HS-27A (cell line): ENCODE results near the gene TSPAN9.

Experiments
- DNase-seq: peaks from one replicate; pipeline ENCODE4 v3.0.0-alpha.2; 2012; ENCODE audit warnings: low read depth, missing footprints

The TSPAN9 gene

GRCh38 chr12:3187846-3188770 is 110.9 kb downstream of the TSPAN9 start:
- DNase-seq: no peak

- DNase-seq: no peak
These were observed 112.1 kb downstream of the TSPAN9 start for GRCh38 chr12:3189282-3189681.

- no peak for DNase-seq
These were observed 112.9 kb downstream of the TSPAN9 start for GRCh38 chr12:3190101-3190500.

- no peak for DNase-seq
These were observed 114.3 kb downstream of the TSPAN9 start for GRCh38 chr12:3191450-3191849.

GRCh38 chr12:3192221-3192620 is 115.0 kb downstream of the TSPAN9 start:
- no peak for DNase-seq

GRCh38 chr12:3193131-3193530 is 116.0 kb downstream of the TSPAN9 start:
- no peak for DNase-seq

GRCh38 chr12:3193755-3194154 is 116.6 kb downstream of the TSPAN9 start:
- DNase-seq: no peak

- no peak for DNase-seq
These were observed 118.2 kb downstream of the TSPAN9 start for GRCh38 chr12:3195337-3195736.

- DNase-seq: no peak
These were observed 118.8 kb downstream of the TSPAN9 start for GRCh38 chr12:3195859-3196483.

- no peak for DNase-seq
These were observed 119.3 kb downstream of the TSPAN9 start for GRCh38 chr12:3196488-3196887.

GRCh38 chr12:3197131-3197818 is 120.1 kb downstream of the TSPAN9 start:
- DNase-seq: no peak

GRCh38 chr12:3199551-3200031 is 122.4 kb downstream of the TSPAN9 start:
- no peak for DNase-seq

- no peak for DNase-seq
These were observed 122.9 kb downstream of the TSPAN9 start for GRCh38 chr12:3200032-3200617.

GRCh38 chr12:3200814-3201233 is 123.6 kb downstream of the TSPAN9 start:
- no peak for DNase-seq

- no peak for DNase-seq
These were observed 124.3 kb downstream of the TSPAN9 start for GRCh38 chr12:3201339-3202051.

- DNase-seq: no peak
These were observed 124.9 kb downstream of the TSPAN9 start for GRCh38 chr12:3202096-3202495.

GRCh38 chr12:3202734-3203446 is 125.7 kb downstream of the TSPAN9 start:
- DNase-seq: no peak

GRCh38 chr12:3203713-3204112 is 126.5 kb downstream of the TSPAN9 start:
- no peak for DNase-seq

GRCh38 chr12:3204143-3204542 is 127.0 kb downstream of the TSPAN9 start:
- no peak for DNase-seq

- DNase-seq: no peak
These were observed 127.8 kb downstream of the TSPAN9 start for GRCh38 chr12:3204730-3205531.
